ENCODE results near the gene CNTNAP5. TPM values are rescaled to one million over a fixed set of nuclear protein-coding genes. Genes with fewer than 3 reads are reported as not detected.

The CNTNAP5 gene
- total and polyA plus RNA-seq, 3 donors from 2014 or later = 0.29 to 0.39 (median 0.31) TPM

GRCh38 chr2:124088616-124089015 lies 63.5 kb downstream of the CNTNAP5 start:
- Histone ChIP-seq H3K27me3 (no peaks in the 10 kb centered on the region), H3K27ac (no peak overlapping the region), H3K9me3 (no peaks in the 10 kb centered on the region), H3K36me3 (ENCODE audit: low read depth, missing control alignments) (no peaks in the 10 kb centered on the region), H3K4me3 (no peak overlapping the region), H3K4me1 (no peaks in the 10 kb centered on the region)
- WGBS, 2 donors = 80 to 93% methylated on average over 2 of the region's 2 CpGs
- TF ChIP-seq POLR2A (IDR thresholded peaks at IDR 0.05) = no peak
- TF ChIP-seq, protein P1, sequence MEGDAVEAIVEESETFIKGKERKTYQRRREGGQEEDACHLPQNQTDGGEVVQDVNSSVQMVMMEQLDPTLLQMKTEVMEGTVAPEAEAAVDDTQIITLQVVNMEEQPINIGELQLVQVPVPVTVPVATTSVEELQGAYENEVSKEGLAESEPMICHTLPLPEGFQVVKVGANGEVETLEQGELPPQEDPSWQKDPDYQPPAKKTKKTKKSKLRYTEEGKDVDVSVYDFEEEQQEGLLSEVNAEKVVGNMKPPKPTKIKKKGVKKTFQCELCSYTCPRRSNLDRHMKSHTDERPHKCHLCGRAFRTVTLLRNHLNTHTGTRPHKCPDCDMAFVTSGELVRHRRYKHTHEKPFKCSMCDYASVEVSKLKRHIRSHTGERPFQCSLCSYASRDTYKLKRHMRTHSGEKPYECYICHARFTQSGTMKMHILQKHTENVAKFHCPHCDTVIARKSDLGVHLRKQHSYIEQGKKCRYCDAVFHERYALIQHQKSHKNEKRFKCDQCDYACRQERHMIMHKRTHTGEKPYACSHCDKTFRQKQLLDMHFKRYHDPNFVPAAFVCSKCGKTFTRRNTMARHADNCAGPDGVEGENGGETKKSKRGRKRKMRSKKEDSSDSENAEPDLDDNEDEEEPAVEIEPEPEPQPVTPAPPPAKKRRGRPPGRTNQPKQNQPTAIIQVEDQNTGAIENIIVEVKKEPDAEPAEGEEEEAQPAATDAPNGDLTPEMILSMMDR (IDR thresholded peaks at IDR 0.05) = no peak
- DNase-seq = no peak
- intact Hi-C loops (cut with DNase I; ENCODE audit: low total_unique reads) = no loop called here

- DNase-seq = no peak
- Histone ChIP-seq H3K36me3 (ENCODE audit: low read depth, missing control alignments) (no peaks in the 10 kb centered on the region), H3K9me3 (no peaks in the 10 kb centered on the region), H3K27me3 (no peaks in the 10 kb centered on the region), H3K4me1 (no peaks in the 10 kb centered on the region), H3K4me3 (no peak overlapping the region), H3K27ac (no peak overlapping the region)
- no peak for TF ChIP-seq POLR2A (IDR thresholded peaks at IDR 0.05)
- TF ChIP-seq, protein P1 (IDR thresholded peaks at IDR 0.05) = no peak
- intact Hi-C loops (cut with DNase I; ENCODE audit: low total_unique reads) = no loop called here
- WGBS, 2 donors = 66 to 83% methylated on average over 5 of the region's 5 CpGs
These were observed 66.6 kb downstream of the CNTNAP5 start for GRCh38 chr2:124091721-124092120.

DNA sequence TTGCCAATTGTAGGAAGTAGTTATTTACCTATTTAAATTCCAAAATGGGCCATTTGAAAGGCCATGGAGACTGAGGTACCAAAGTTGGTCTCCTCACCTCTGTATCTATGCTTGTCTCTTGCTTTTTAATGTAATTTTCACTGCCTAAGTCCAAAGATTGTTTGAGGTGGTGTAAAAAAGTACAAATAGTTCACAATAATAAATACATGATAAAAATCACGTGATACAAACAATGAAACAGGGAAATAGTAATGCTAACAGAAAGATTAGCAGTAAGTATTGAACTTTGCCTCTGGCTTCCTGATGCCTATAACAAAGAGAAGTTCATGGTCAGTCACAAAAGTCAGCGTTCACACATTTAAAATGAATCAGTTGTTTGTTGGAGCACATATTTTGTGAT lies 67.6 kb downstream of the CNTNAP5 start:
- no peaks in the 10 kb centered on the region for H3K9me3 ChIP-seq
- intact Hi-C loops (cut with DNase I; ENCODE audit: low total_unique reads) = no loop called here
- no peaks in the 10 kb centered on the region for H3K4me1 ChIP-seq
- H3K36me3 ChIP-seq (ENCODE audit: low read depth, missing control alignments) = no peaks in the 10 kb centered on the region
- H3K27ac ChIP-seq = no peak overlapping the region
- no peak for DNase-seq
- WGBS, 2 donors = 57 to 71% methylated on average over 2 of the region's 2 CpGs
- H3K27me3 ChIP-seq = no peaks in the 10 kb centered on the region
- no peak for TF ChIP-seq POLR2A (IDR thresholded peaks at IDR 0.05)
- H3K4me3 ChIP-seq = no peak overlapping the region

DNA sequence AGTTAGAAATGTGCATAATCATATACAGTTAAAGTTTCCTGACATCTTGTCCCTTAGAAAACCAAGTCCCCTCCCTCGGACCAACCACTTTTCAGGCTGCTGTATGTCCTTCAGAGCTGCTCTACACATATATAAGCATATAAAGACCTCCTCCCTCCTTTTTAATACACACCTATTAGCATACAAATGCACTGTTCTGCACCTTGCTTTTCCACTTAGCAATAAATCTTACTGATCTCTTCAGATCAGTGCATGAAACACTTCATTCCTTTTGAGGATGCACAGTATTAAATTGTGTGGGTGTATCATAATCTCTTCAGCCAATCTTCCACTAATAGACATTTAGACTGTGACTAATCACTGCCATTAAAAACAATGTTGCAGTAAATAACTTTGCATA lies 79.8 kb downstream of the CNTNAP5 start:
- Histone ChIP-seq H3K36me3 (ENCODE audit: low read depth, missing control alignments) (no peaks in the 10 kb centered on the region), H3K4me3 (no peak overlapping the region), H3K4me1 (no peaks in the 10 kb centered on the region), H3K27me3 (no peaks in the 10 kb centered on the region), H3K27ac (no peak overlapping the region), H3K9me3 (no peaks in the 10 kb centered on the region)
- WGBS, 2 donors = 71 to 80% methylated on average over 1 of the region's 1 CpG
- TF ChIP-seq, protein P1 (IDR thresholded peaks at IDR 0.05) = no peak
- no peak for TF ChIP-seq POLR2A (IDR thresholded peaks at IDR 0.05)
- DNase-seq = no peak
- intact Hi-C loops (cut with DNase I; ENCODE audit: low total_unique reads) = no loop called here

DNA sequence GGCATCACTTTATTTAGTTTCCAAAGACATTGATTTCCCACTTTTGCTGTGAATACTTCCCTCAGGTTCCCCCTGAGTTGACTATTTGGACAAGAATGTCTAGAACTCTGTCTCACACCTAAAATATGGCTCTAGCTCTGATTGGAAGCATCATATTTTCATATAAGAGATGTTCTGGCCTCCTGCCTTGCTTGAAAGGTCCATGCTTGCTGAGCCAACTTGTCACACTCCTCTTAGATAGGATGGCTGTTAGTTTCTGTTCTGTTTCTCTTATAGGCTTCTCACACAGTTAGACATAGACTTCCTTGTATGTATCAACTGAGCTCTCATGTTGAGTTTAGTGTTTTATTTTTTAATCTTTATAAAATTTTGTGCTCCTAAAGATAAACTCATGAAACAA lies 87.1 kb downstream of the CNTNAP5 start:
- no peaks in the 10 kb centered on the region for H3K27me3 ChIP-seq
- TF ChIP-seq POLR2A (IDR thresholded peaks at IDR 0.05) = no peak
- TF ChIP-seq, protein P1 (IDR thresholded peaks at IDR 0.05) = no peak
- intact Hi-C loops (cut with DNase I; ENCODE audit: low total_unique reads) = no loop called here
- H3K4me1 ChIP-seq = no peaks in the 10 kb centered on the region
- H3K4me3 ChIP-seq = no peak overlapping the region
- no peaks in the 10 kb centered on the region for H3K36me3 ChIP-seq (ENCODE audit: low read depth, missing control alignments)
- no peak overlapping the region for H3K27ac ChIP-seq
- no peak for DNase-seq
- H3K9me3 ChIP-seq = no peaks in the 10 kb centered on the region
